H9 (cell line): ENCODE results near the gene PTPRK. TPM values are rescaled to one million over a fixed set of nuclear protein-coding genes. Genes with fewer than 3 reads are reported as not detected.

Source experiments
- DNase-seq: peaks from one replicate; pipeline ENCODE4 v3.0.0-alpha.2; 2017
- H2AFZ ChIP-seq: one replicate; pipeline ENCODE4 v1.6.1; 2013; ENCODE audit warnings: mild to moderate bottlenecking, low read length, control low read depth, moderate library complexity
- H2AK5ac ChIP-seq: 2 replicates; pipeline ENCODE4 v1.6.1; 2013; ENCODE audit warnings: low read length, control low read depth, mixed read lengths; ENCODE audit not compliant: insufficient read length
- H2BK120ac ChIP-seq: one replicate; pipeline ENCODE4 v1.6.1; 2013; ENCODE audit warnings: low read depth, mild to moderate bottlenecking, low read length, control low read depth, inconsistent platforms; ENCODE audit not compliant: poor library complexity, severe bottlenecking
- H2BK12ac ChIP-seq: 2 replicates; pipeline ENCODE4 v1.6.1; 2013; ENCODE audit warnings: low read length, control low read depth, mixed read lengths, low read depth; ENCODE audit not compliant: insufficient read length
- H2BK15ac ChIP-seq: 2 replicates; pipeline ENCODE4 v1.6.1; 2013; ENCODE audit warnings: low read depth, low read length, control low read depth
- H2BK20ac ChIP-seq: one replicate; pipeline ENCODE4 v1.6.1; 2013; ENCODE audit warnings: low read depth, mild to moderate bottlenecking, low read length, control low read depth, inconsistent platforms; ENCODE audit not compliant: poor library complexity, severe bottlenecking
- H2BK5ac ChIP-seq: 2 replicates; pipeline ENCODE4 v1.6.1; 2013; ENCODE audit warnings: low read length, control low read depth, mixed read lengths; ENCODE audit not compliant: insufficient read length
- H3K14ac ChIP-seq: 2 replicates; pipeline ENCODE4 v1.6.1; 2013; ENCODE audit warnings: low read length, control low read depth; ENCODE audit not compliant: insufficient read depth
- H3K18ac ChIP-seq: 2 replicates; pipeline ENCODE4 v1.6.1; 2013; ENCODE audit warnings: low read depth, mild to moderate bottlenecking, mixed read lengths, low read length, control low read depth; ENCODE audit not compliant: insufficient read length
- H3K23ac ChIP-seq: 2 replicates; pipeline ENCODE4 v1.6.1; 2013; ENCODE audit warnings: low read length, control low read depth, mixed read lengths, low read depth; ENCODE audit not compliant: insufficient read length
- H3K23me2 ChIP-seq: 2 replicates; pipeline ENCODE4 v1.6.1; 2013; ENCODE audit warnings: low read depth, mild to moderate bottlenecking, mixed read lengths, low read length, control low read depth; ENCODE audit not compliant: insufficient read length, poor library complexity, severe bottlenecking
- H3K27ac ChIP-seq: 2 replicates; pipeline ENCODE4 v1.5.1; 2013; ENCODE audit warnings: low read length, control low read depth, mixed read lengths, low read depth; ENCODE audit not compliant: insufficient read length
- H3K27me3 ChIP-seq: 2 replicates; pipeline ENCODE4 v1.6.1; 2013; ENCODE audit warnings: low read length, control low read depth, inconsistent platforms; ENCODE audit not compliant: insufficient read depth
- H3K4ac ChIP-seq: 2 replicates; pipeline ENCODE4 v1.6.1; 2013; ENCODE audit warnings: low read depth, mild to moderate bottlenecking, control low read depth, inconsistent platforms, low read length, moderate library complexity
- H3K4me1 ChIP-seq: 2 replicates; pipeline ENCODE4 v1.6.1; 2013; ENCODE audit warnings: low read length, control low read depth, inconsistent platforms; ENCODE audit not compliant: insufficient read depth
- H3K4me2 ChIP-seq: 2 replicates; pipeline ENCODE4 v1.6.1; 2013; ENCODE audit warnings: low read length, control low read depth, mixed read lengths; ENCODE audit not compliant: insufficient read length, insufficient read depth
- H3K56ac ChIP-seq: 2 replicates; pipeline ENCODE4 v1.6.1; 2013; ENCODE audit warnings: low read depth, mild to moderate bottlenecking, mixed read lengths, low read length, control low read depth; ENCODE audit not compliant: insufficient read length
- H3K79me1 ChIP-seq: 2 replicates; pipeline ENCODE4 v1.6.1; 2013; ENCODE audit warnings: low read depth, mild to moderate bottlenecking, moderate library complexity, low read length, control low read depth, inconsistent platforms; ENCODE audit not compliant: insufficient read depth, poor library complexity, severe bottlenecking
- H3K79me2 ChIP-seq: 2 replicates; pipeline ENCODE4 v1.6.1; 2013; ENCODE audit warnings: low read length, control low read depth, inconsistent platforms; ENCODE audit not compliant: insufficient read depth
- H3K9ac ChIP-seq: 2 replicates; pipeline ENCODE4 v1.6.1; 2013; ENCODE audit warnings: low read length, control low read depth, mixed read lengths; ENCODE audit not compliant: insufficient read length; ENCODE audit errors: extremely low read depth
- H3K9me3 ChIP-seq: one replicate; pipeline ENCODE4 v1.6.1; 2013; ENCODE audit warnings: low read depth, low read length, inconsistent platforms; ENCODE audit not compliant: control insufficient read depth
- H3T11ph ChIP-seq: one replicate; pipeline ENCODE4 v1.6.1; 2013; ENCODE audit warnings: mild to moderate bottlenecking, low read length, control low read depth, inconsistent platforms
- H4K20me1 ChIP-seq: one replicate; pipeline ENCODE4 v1.6.1; 2013; ENCODE audit not compliant: control insufficient read depth, insufficient read length, insufficient read depth
- H4K5ac ChIP-seq: 2 replicates; pipeline ENCODE4 v1.6.1; 2013; ENCODE audit warnings: low read depth, mild to moderate bottlenecking, mixed read lengths, low read length, control low read depth; ENCODE audit not compliant: insufficient read length
- H4K8ac ChIP-seq: replicated peaks from 2 replicates; pipeline ENCODE4 v1.6.1; 2013; ENCODE audit warnings: low read length, control low read depth, mixed read lengths, low read depth; ENCODE audit not compliant: insufficient read length
- H4K91ac ChIP-seq: 2 replicates; pipeline ENCODE4 v1.6.1; 2013; ENCODE audit warnings: low read depth, mild to moderate bottlenecking, moderate library complexity, mixed read lengths, low read length, control low read depth; ENCODE audit not compliant: insufficient read length
- H3K27ac Mint-ChIP-seq, 3 experiments: 2 replicates in 2 of 3; 3 replicates in 1 of 3; pipeline ENCODE4 v1.8.0; 2020 to 2021; ENCODE audit warnings: mixed read lengths in 3 of 3, mild to moderate bottlenecking in 1 of 3, moderate library complexity in 1 of 3
- H3K27me3 Mint-ChIP-seq: 2 replicates; pipeline ENCODE4 v1.8.0; 2021; ENCODE audit warnings: low read depth, mild to moderate bottlenecking, moderate library complexity, mixed read lengths
- H3K36me3 Mint-ChIP-seq, 3 experiments: 2 replicates in 2 of 3; 3 replicates in 1 of 3; pipeline ENCODE4 v1.8.0; 2020 to 2021; ENCODE audit warnings: low read depth in 3 of 3, mixed read lengths in 3 of 3; ENCODE audit not compliant: insufficient read depth in 1 of 3
- H3K4me1 Mint-ChIP-seq, 2 experiments: 2 replicates each; pipeline ENCODE4 v1.8.0; 2020; ENCODE audit warnings: mixed read lengths in 2 of 2
- H3K4me3 Mint-ChIP-seq, 2 experiments: 2 replicates in 1 of 2; 3 replicates in 1 of 2; pipeline ENCODE4 v1.8.0; 2020 to 2021; ENCODE audit warnings: mild to moderate bottlenecking in 2 of 2, mixed read lengths in 2 of 2, moderate library complexity in 1 of 2
- H3K9me3 Mint-ChIP-seq, 2 experiments: 2 replicates in 1 of 2; 3 replicates in 1 of 2; pipeline ENCODE4 v1.8.0; 2020; ENCODE audit warnings: mild to moderate bottlenecking in 2 of 2, mixed read lengths in 2 of 2, moderate library complexity in 1 of 2
- CTCF ChIP-seq: fragments of 200-600 bp; sonication (generic); conservative IDR thresholded peaks from 3 replicates; pipeline ENCODE4 v1.8.0; 2021; ENCODE audit warnings: antibody characterized with exemption, mild to moderate bottlenecking
- WGBS: extraction: QIAGEN DNeasy Blood & Tissue Kit; methylation state at CpG from one replicate; pipeline ENCODE4 v1.1.7; 2013; ENCODE audit warnings: missing lambda C conversion rate, low lambda C conversion rate, mixed read lengths; ENCODE audit not compliant: insufficient read length; ENCODE audit errors: extremely low coverage; 5-methylcytosine and 5-hydroxymethylcytosine counted together
- total RNA-seq: library from RNA; stranded (reverse); gene quantifications from 2 replicates; pipeline ENCODE4 v1.2.1, GENCODE V29; 2021

The PTPRK gene
- total RNA-seq, 1 experiment from 2014 or later, result 47.9 TPM

GRCh38 chr6:127949251-127949650 is 571.1 kb downstream of the PTPRK start:
- Histone ChIP-seq H3K4ac (no peak overlapping the region), H4K5ac (no peak overlapping the region), H3K27me3 (no peaks in the 10 kb centered on the region), H3K4me1 (no peaks in the 10 kb centered on the region), H2AFZ (no peak overlapping the region), H3K18ac (no peak overlapping the region), H2BK20ac (no peak overlapping the region), H2BK5ac (no peak overlapping the region), H2BK12ac (no peak overlapping the region), H3K56ac (no peak overlapping the region), H3K4me2 (no peak overlapping the region), H4K91ac (no peak overlapping the region), H4K20me1 (no peaks in the 10 kb centered on the region), H2BK120ac (no peak overlapping the region), H3K23ac (no peak overlapping the region), H3T11ph (no peak overlapping the region), H4K8ac (no peak overlapping the region), H2BK15ac (no peak overlapping the region), H3K9me3 (no peaks in the 10 kb centered on the region), H2AK5ac (no peak overlapping the region), H3K9ac (no peak overlapping the region), H3K27ac (no peak overlapping the region), H3K23me2 (no peaks in the 10 kb centered on the region), H3K79me1 (no peaks in the 10 kb centered on the region), H3K79me2 (no peaks in the 10 kb centered on the region), H3K14ac (no peak overlapping the region)
- H3K9me3 Mint-ChIP-seq, result no peaks in the 10 kb centered on the region
- no peak for TF ChIP-seq CTCF
- no peak for DNase-seq
- H3K36me3 Mint-ChIP-seq, result no peaks in the 10 kb centered on the region
- H3K4me3 Mint-ChIP-seq, result no peak overlapping the region
- H3K4me1 Mint-ChIP-seq, result 0 out of 4 replicates have a peak, but pooled peaks cover 0 to 4% of the 10 kb centered on the region in 2 experiments
- no CpG with 5 or more reads among the region's 3 CpGs for WGBS
- no peak overlapping the region for H3K27ac Mint-ChIP-seq
- no peaks in the 10 kb centered on the region for H3K27me3 Mint-ChIP-seq
